Tibial artery (tissue), 4 donors: ENCODE data around the gene VHLL.

ENCODE experiments used
- DNase-seq, 2 donors: peaks; one replicate each; pipeline ENCODE4 v3.0.0-alpha.2; 2019
- H3K27ac ChIP-seq, 2 donors: fragments of 200-600 bp; sonication (generic) in 1 of 2; 1 replicate in 1 of 2; 2 replicates in 1 of 2; pipeline ENCODE4 v1.5.1; 2018 to 2019; ENCODE audit warnings: mild to moderate bottlenecking in 1 of 2
- H3K27me3 ChIP-seq, 2 donors: fragments of 200-600 bp; sonication (generic) in 1 of 2; one replicate each; pipeline versions ENCODE4 v1.5.1 to v1.6.0; 2016 to 2019
- H3K36me3 ChIP-seq, 3 donors: fragments of 200-600 bp; sonication (generic) in 2 of 3; one replicate each; pipeline ENCODE4 v1.5.1; 2016 to 2019; ENCODE audit warnings: mild to moderate bottlenecking in 2 of 3
- H3K4me1 ChIP-seq, 4 donors: fragments of 200-600 bp; sonication (generic) in 2 of 4; 1 replicate in 3 of 4; 2 replicates in 1 of 4; pipeline ENCODE4 v1.5.1; 2016 to 2019
- H3K4me3 ChIP-seq, 2 donors: fragments of 200-600 bp; sonication (generic) in 1 of 2; 1 replicate in 1 of 2; 2 replicates in 1 of 2; pipeline ENCODE4 v1.5.1; 2018 to 2019; ENCODE audit warnings: mild to moderate bottlenecking in 2 of 2
- H3K9me3 ChIP-seq, 3 donors: fragments of 200-600 bp; sonication (generic) in 1 of 3; one replicate each; pipeline ENCODE4 v1.5.1; 2016 to 2019
- CTCF ChIP-seq, 2 experiments: fragments of 200-600 bp in 1 of 2; fragments of 450-650 bp in 1 of 2; IDR thresholded peaks; one replicate each; pipeline ENCODE4 v1.5.1; 2017 to 2019; ENCODE audit warnings: antibody characterized with exemption in 2 of 2, mild to moderate bottlenecking in 1 of 2, moderate library complexity in 1 of 2
- intact Hi-C: fragments of 100-400 bp; cut with DNase I; formaldehyde crosslinking; loops from one replicate; pipeline ENCODE4 v1.15.0; 2023; ENCODE audit warnings: low total_unique reads

VHLL gene

GRCh38 chr1:156276966-156277381, 22.1 kb downstream of the VHLL start:
- Histone ChIP-seq H3K9me3 (no peaks in the 10 kb centered on the region), H3K4me3 (no peak overlapping the region), H3K27ac (no peak overlapping the region), H3K36me3 (peaks cover 68 to 79% (median 70%) of the 10 kb centered on the region in 3 donors), H3K4me1 (peaks cover 0 to 21% (median 15%) of the 10 kb centered on the region in 4 donors), H3K27me3 (no peaks in the 10 kb centered on the region)
- no peak for TF ChIP-seq CTCF (IDR thresholded peaks at IDR 0.05)
- DNase-seq: peak in 1 of 2 donors; percentile 31
- intact Hi-C loops: no loop called here

- intact Hi-C loops: no loop called here
- TF ChIP-seq CTCF (IDR thresholded peaks at IDR 0.05): no peak
- Histone ChIP-seq H3K27ac (no peak overlapping the region), H3K4me1 (peaks cover 0 to 16% (median 12%) of the 10 kb centered on the region in 4 donors), H3K36me3 (peaks cover 72 to 83% (median 74%) of the 10 kb centered on the region in 3 donors), H3K4me3 (no peak overlapping the region), H3K9me3 (no peaks in the 10 kb centered on the region), H3K27me3 (no peaks in the 10 kb centered on the region)
- DNase-seq: no peak
These were observed 22.6 kb downstream of the VHLL start for GRCh38 chr1:156276532-156276931.

GRCh38 chr1:156270314-156270713, 28.8 kb downstream of the VHLL start:
- H3K4me1 ChIP-seq: no peaks in the 10 kb centered on the region
- no peak overlapping the region for H3K27ac ChIP-seq
- no peak for DNase-seq
- H3K4me3 ChIP-seq: no peak overlapping the region
- no peaks in the 10 kb centered on the region for H3K27me3 ChIP-seq
- TF ChIP-seq CTCF (IDR thresholded peaks at IDR 0.05): no peak
- H3K9me3 ChIP-seq: no peaks in the 10 kb centered on the region
- H3K36me3 ChIP-seq: peaks cover 84 to 100% (median 93%) of the 10 kb centered on the region in 3 donors
- intact Hi-C loops: no loop called here

- no peak overlapping the region for H3K4me3 ChIP-seq
- intact Hi-C loops: no loop called here
- no peaks in the 10 kb centered on the region for H3K4me1 ChIP-seq
- no peak for DNase-seq
- TF ChIP-seq CTCF (IDR thresholded peaks at IDR 0.05): no peak
- peaks cover 81 to 100% (median 91%) of the 10 kb centered on the region in 3 donors for H3K36me3 ChIP-seq
- H3K9me3 ChIP-seq: no peaks in the 10 kb centered on the region
- H3K27me3 ChIP-seq: no peaks in the 10 kb centered on the region
- no peak overlapping the region for H3K27ac ChIP-seq
These were observed 30.8 kb downstream of the VHLL start for GRCh38 chr1:156268336-156268735.

GRCh38 chr1:156266051-156266450, 33.1 kb downstream of the VHLL start:
- no peak for TF ChIP-seq CTCF (IDR thresholded peaks at IDR 0.05)
- Histone ChIP-seq H3K27ac (no peak overlapping the region), H3K9me3 (no peaks in the 10 kb centered on the region), H3K4me1 (no peaks in the 10 kb centered on the region), H3K4me3 (no peak overlapping the region), H3K27me3 (no peaks in the 10 kb centered on the region), H3K36me3 (peaks cover 75 to 100% (median 95%) of the 10 kb centered on the region in 3 donors)
- intact Hi-C loops: no loop called here
- DNase-seq: no peak

- Histone ChIP-seq H3K36me3 (peaks cover 85 to 100% (median 97%) of the 10 kb centered on the region in 3 donors), H3K27me3 (no peaks in the 10 kb centered on the region), H3K4me1 (no peaks in the 10 kb centered on the region), H3K9me3 (no peaks in the 10 kb centered on the region), H3K4me3 (no peak overlapping the region), H3K27ac (no peak overlapping the region)
- DNase-seq: no peak
- intact Hi-C loops: no loop called here
- TF ChIP-seq CTCF (IDR thresholded peaks at IDR 0.05): no peak
These were observed 35.8 kb downstream of the VHLL start for GRCh38 chr1:156263288-156263655.
